A549 (cell line): Measurements from ENCODE around the gene ZNF12. TPM values are rescaled to one million over a fixed set of nuclear protein-coding genes. Genes with fewer than 3 reads are reported as not detected.

Source experiments
- ATAC-seq, 2 experiments: fragments of 200-7000 bp in 1 of 2; fragments of >200 bp in 1 of 2; cut with Nextera tagmentation in 1 of 2; cut with Tn5 transposase in 1 of 2; 3 replicates each; pipeline versions ENCODE4 v1.8.0 to v1.9.1; 2018 to 2020; ENCODE audit warnings: mild to moderate bottlenecking in 1 of 2, moderate library complexity in 1 of 2
- CTCF ChIA-PET: fragments of 300-600 bp; sonication (Branson Sonifier 250); formaldehyde crosslinking; extraction: SDS; loops from one replicate; lab custom pipeline; 2021; ENCODE audit warnings: antibody characterized with exemption, inconsistent platforms; lab: Yijun Ruan, JAX
- POLR2A ChIA-PET: fragments of 350-600 bp; formaldehyde crosslinking; extraction: SDS; loops from one replicate; lab custom pipeline; 2021; ENCODE audit warnings: antibody characterized with exemption, inconsistent platforms; lab: Yijun Ruan, JAX
- DNase-seq, 2 experiments: peaks; one replicate each; pipeline versions ENCODE4 v3.0.0 to v3.0.0-alpha.2; 2011 to 2016; ENCODE audit warnings: low read depth in 1 of 2, low spot score in 1 of 2
- FAIRE-seq: peaks from 2 replicates; lab custom pipeline; 2011; peaks lifted over from hg19 to GRCh38; lab: Jason Lieb, UNC
- H3K27ac ChIP-seq, 2 experiments: fragments of >200 bp; sonication (Bioruptor Twin); formaldehyde crosslinking; 3 replicates each; pipeline ENCODE4 v1.5.1; 2016 to 2017
- H3K4me1 ChIP-seq: fragments of >200 bp; sonication (Bioruptor Twin); formaldehyde crosslinking; 3 replicates; pipeline ENCODE4 v1.6.1; 2016
- H3K4me2 ChIP-seq: fragments of >200 bp; sonication (Bioruptor Twin); formaldehyde crosslinking; 3 replicates; pipeline ENCODE4 v1.6.1; 2016
- H3K4me3 ChIP-seq: fragments of >200 bp; sonication (Bioruptor Twin); formaldehyde crosslinking; 3 replicates; pipeline ENCODE4 v1.5.1; 2016
- H3K9me3 ChIP-seq: fragments of >200 bp; sonication (Bioruptor Twin); formaldehyde crosslinking; 3 replicates; pipeline ENCODE4 v1.6.1; 2016
- ATOH8 ChIP-seq: fragments of 250-450 bp; sonication (Bioruptor Pico); IDR thresholded peaks from 2 replicates; pipeline ENCODE4 v1.5.0; 2020; ENCODE audit warnings: low read depth, mild to moderate bottlenecking, moderate library complexity
- BCL3 ChIP-seq: fragments of >200 bp; sonication (Bioruptor Twin); formaldehyde crosslinking; IDR thresholded peaks from 3 replicates; pipeline ENCODE4 v1.6.1; 2016
- CBX2 ChIP-seq: fragments of 200-600 bp; sonication (generic); IDR thresholded peaks from 2 replicates; pipeline ENCODE4 v1.6.1; 2016; ENCODE audit warnings: low read depth, mild to moderate bottlenecking, borderline replicate concordance
- CBX8 ChIP-seq: fragments of 200-600 bp; sonication (generic); IDR thresholded peaks from 2 replicates; pipeline ENCODE4 v1.6.1; 2016
- CEBPB ChIP-seq, 2 experiments: fragments of >200 bp in 1 of 2; sonication (Bioruptor Twin) in 1 of 2; formaldehyde crosslinking in 1 of 2; IDR thresholded peaks; 2 replicates each; pipeline ENCODE4 v1.6.1; 2012 to 2016
- CHD2 ChIP-seq: fragments of 150-350 bp; IDR thresholded peaks from 2 replicates; pipeline ENCODE4 v1.6.1; 2014; ENCODE audit warnings: low read length; ENCODE audit not compliant: partially characterized antibody
- CTCF ChIP-seq: fragments of >200 bp; sonication (Bioruptor Twin); formaldehyde crosslinking; IDR thresholded peaks from 3 replicates; pipeline ENCODE4 v1.5.1; 2016
- HDAC2 ChIP-seq: fragments of 200-600 bp; sonication (generic); IDR thresholded peaks from 2 replicates; pipeline ENCODE4 v1.6.1; 2016
- HEYL ChIP-seq: fragments of 250-450 bp; sonication (Bioruptor Pico); IDR thresholded peaks from 2 replicates; pipeline ENCODE4 v1.8.0; 2021; ENCODE audit warnings: mild to moderate bottlenecking, moderate library complexity
- HMGXB4 ChIP-seq: fragments of 250-450 bp; sonication (Bioruptor Pico); IDR thresholded peaks from 2 replicates; pipeline ENCODE4 v1.5.0; 2021; ENCODE audit warnings: mild to moderate bottlenecking, moderate library complexity, borderline replicate concordance
- HOXB5 ChIP-seq: fragments of 250-450 bp; sonication (Bioruptor Pico); IDR thresholded peaks from 2 replicates; pipeline ENCODE4 v1.5.0; 2020; ENCODE audit warnings: mild to moderate bottlenecking, moderate library complexity
- JUN ChIP-seq, 2 experiments: fragments of >200 bp; sonication (Bioruptor Twin); formaldehyde crosslinking; IDR thresholded peaks; 2 replicates in 1 of 2; 3 replicates in 1 of 2; pipeline ENCODE4 v1.6.1; 2016 to 2017
- MAX ChIP-seq: IDR thresholded peaks from 2 replicates; pipeline ENCODE4 v1.6.1; 2012
- RARB ChIP-seq: fragments of 250-450 bp; sonication (Bioruptor Pico); IDR thresholded peaks from 2 replicates; pipeline ENCODE4 v1.8.0; 2021; ENCODE audit warnings: mild to moderate bottlenecking, moderate library complexity
- RFX5 ChIP-seq: fragments of 450-650 bp; IDR thresholded peaks from 2 replicates; pipeline ENCODE4 v1.7.1; 2014; ENCODE audit warnings: antibody characterized with exemption, mild to moderate bottlenecking, moderate library complexity
- SREBF2 ChIP-seq: fragments of 450-650 bp; IDR thresholded peaks from 2 replicates; pipeline ENCODE4 v1.6.1; 2014; ENCODE audit warnings: mild to moderate bottlenecking, moderate library complexity
- TFCP2L1 ChIP-seq: fragments of 250-450 bp; sonication (Bioruptor Pico); IDR thresholded peaks from 2 replicates; pipeline ENCODE4 v1.5.0; 2021; ENCODE audit warnings: mild to moderate bottlenecking
- TP53 ChIP-seq: fragments of 250-450 bp; sonication (Bioruptor Pico); IDR thresholded peaks from 2 replicates; pipeline ENCODE4 v1.5.0; 2021; ENCODE audit warnings: mild to moderate bottlenecking, moderate library complexity
- USF2 ChIP-seq: fragments of 450-650 bp; IDR thresholded peaks from 2 replicates; pipeline ENCODE4 v1.6.1; 2014; ENCODE audit warnings: antibody characterized with exemption
- ZC3H11A ChIP-seq: fragments of 450-650 bp; IDR thresholded peaks from 2 replicates; pipeline ENCODE4 v1.6.1; 2014; ENCODE audit warnings: antibody characterized with exemption, mild to moderate bottlenecking
- ZFP36 ChIP-seq: fragments of 450-650 bp; IDR thresholded peaks from 2 replicates; pipeline ENCODE4 v1.6.1; 2014; ENCODE audit warnings: borderline replicate concordance; ENCODE audit not compliant: partially characterized antibody
- ZNF302 ChIP-seq: fragments of 250-450 bp; sonication (Bioruptor Pico); IDR thresholded peaks from 2 replicates; pipeline ENCODE4 v1.9.0; 2021; ENCODE audit warnings: inconsistent platforms, mild to moderate bottlenecking, moderate library complexity
- WGBS: methylation state at CpG from one replicate; pipeline ENCODE4 v1.1.6; 2017; ENCODE audit errors: missing lambda C conversion rate; 5-methylcytosine and 5-hydroxymethylcytosine counted together
- polyA plus RNA-seq, 4 experiments: library from polyadenylated mRNA; depleted of rRNA in 3 of 4; stranded (reverse); fragments of >200 nt; fragmentation: RNase III in 1 of 4; extraction: RNeasy Plus Mini Kit Qiagen cat#74134 plus additional on column Dnase treatment in 1 of 4; gene quantifications; 2 replicates in 3 of 4; 3 replicates in 1 of 4; pipeline ENCODE4 v1.2.3, GENCODE V29; 2011 to 2017

ZNF12 gene
- polyA plus RNA-seq, 2 of the 4 experiments (the other 2 are of a cell fraction) = 8.8 to 23.9 TPM

GRCh38 chr7:6647080-6647479, 59.7 kb downstream of the ZNF12 start:
- no peaks in the 10 kb centered on the region for H3K4me1 ChIP-seq
- peaks cover 6% of the 10 kb centered on the region; the same call in 2 of the 3 replicates for H3K9me3 ChIP-seq
- no peak overlapping the region for H3K4me2 ChIP-seq
- 97% methylated on average over 6 of the region's 8 CpGs for WGBS
- CTCF ChIA-PET = no interaction called here
- POLR2A ChIA-PET = no interaction called here
- H3K27ac ChIP-seq = no peak overlapping the region
- no peak for DNase-seq
- no peak for FAIRE-seq
- TF ChIP-seq TP53 (CRISPR knock-in tag) (no peak), CBX2 (no peak), BCL3 (no peak), CTCF (no peak), CEBPB (IDR thresholded peaks at IDR 0.05) (no peak), HMGXB4 (no peak), CBX8 (no peak), HDAC2 (no peak), TFCP2L1 (CRISPR knock-in tag) (no peak), JUN (IDR thresholded peaks at IDR 0.05) (no peak), ZNF302 (no peak), HOXB5 (CRISPR knock-in tag) (no peak), USF2 (no peak), MAX (no peak), RFX5 (no peak), HEYL (CRISPR knock-in tag) (no peak)
- TF ChIP-seq, all 56 proteins: peak for 0
- H3K4me3 ChIP-seq = no peak overlapping the region
- ATAC-seq = no peak

- no peak for FAIRE-seq
- no peak for DNase-seq
- H3K4me2 ChIP-seq = no peak overlapping the region
- CTCF ChIA-PET = interaction anchor here (2.4 kb wide), 1 partner anchor 56 kb away, joined by 6 read pairs; the partner anchor contains the start of gene INTS15
- POLR2A ChIA-PET = no interaction called here
- no peaks in the 10 kb centered on the region for H3K4me1 ChIP-seq
- peaks cover under 1% of the 10 kb centered on the region; the same call in 2 of the 3 replicates for H3K9me3 ChIP-seq
- H3K27ac ChIP-seq = no peak overlapping the region
- no peak; a peak in 1 of 6 replicates for ATAC-seq
- no peak overlapping the region for H3K4me3 ChIP-seq
- TF ChIP-seq ZFP36 = no peak
- TF ChIP-seq CHD2 = no peak
- TF ChIP-seq RARB = no peak
- TF ChIP-seq MAX = no peak
- TF ChIP-seq ATOH8 (CRISPR knock-in tag) = no peak
- no peak for TF ChIP-seq BCL3
- TF ChIP-seq USF2 = no peak
- TF ChIP-seq ZC3H11A = no peak
- TF ChIP-seq SREBF2 = no peak
- 97% methylated on average over 7 of the region's 8 CpGs for WGBS
Observed at GRCh38 chr7:6646465-6646864, 60.3 kb downstream of the ZNF12 start.
